ENCODE measurements around the gene ARHGAP29.

The ARHGAP29 gene

DNA sequence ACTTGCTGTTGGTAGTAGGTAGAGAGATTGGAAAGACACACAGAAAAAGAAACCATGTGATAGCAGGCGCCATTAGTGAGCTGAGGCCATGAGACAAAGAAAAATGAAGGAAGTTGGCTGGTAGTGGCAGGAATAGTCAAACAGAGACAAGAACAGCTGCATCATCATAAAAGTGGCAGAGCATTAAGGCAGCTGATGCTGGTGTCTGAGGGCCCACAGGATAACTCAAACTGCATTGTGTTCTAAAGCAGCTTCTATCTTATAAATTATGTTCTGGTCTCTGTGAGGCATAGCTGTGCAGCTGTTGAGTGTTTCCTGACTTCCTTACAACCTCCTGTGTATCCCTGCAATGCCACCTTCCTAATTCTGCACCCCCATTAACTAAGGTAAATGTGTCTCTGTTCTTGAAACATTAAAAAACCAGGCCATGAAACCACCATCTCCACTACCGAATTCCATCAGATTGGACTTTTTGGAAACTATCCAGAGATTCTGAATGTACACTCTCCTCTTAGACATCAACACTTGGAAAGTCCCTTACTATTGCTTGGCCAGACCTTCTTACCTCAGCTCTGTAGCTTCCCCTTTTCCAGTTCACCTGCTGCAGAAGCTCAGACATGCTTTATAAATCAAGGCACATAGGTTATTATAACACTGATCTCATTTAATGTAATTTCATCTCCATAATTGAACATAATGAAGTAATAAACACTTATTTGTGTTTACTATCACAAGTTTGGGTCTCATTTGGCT is 23.4 kb upstream of the ARHGAP29 start:
- no peak overlapping the region for H3K4me3 ChIP-seq (ENCODE audit: low read length)
- DNase-seq (ENCODE audit: low read depth) = no peak
- no peak for TF ChIP-seq CTCF (conservative IDR thresholded peaks at IDR 0.05; ENCODE audit: low read depth, low read length)

DNA sequence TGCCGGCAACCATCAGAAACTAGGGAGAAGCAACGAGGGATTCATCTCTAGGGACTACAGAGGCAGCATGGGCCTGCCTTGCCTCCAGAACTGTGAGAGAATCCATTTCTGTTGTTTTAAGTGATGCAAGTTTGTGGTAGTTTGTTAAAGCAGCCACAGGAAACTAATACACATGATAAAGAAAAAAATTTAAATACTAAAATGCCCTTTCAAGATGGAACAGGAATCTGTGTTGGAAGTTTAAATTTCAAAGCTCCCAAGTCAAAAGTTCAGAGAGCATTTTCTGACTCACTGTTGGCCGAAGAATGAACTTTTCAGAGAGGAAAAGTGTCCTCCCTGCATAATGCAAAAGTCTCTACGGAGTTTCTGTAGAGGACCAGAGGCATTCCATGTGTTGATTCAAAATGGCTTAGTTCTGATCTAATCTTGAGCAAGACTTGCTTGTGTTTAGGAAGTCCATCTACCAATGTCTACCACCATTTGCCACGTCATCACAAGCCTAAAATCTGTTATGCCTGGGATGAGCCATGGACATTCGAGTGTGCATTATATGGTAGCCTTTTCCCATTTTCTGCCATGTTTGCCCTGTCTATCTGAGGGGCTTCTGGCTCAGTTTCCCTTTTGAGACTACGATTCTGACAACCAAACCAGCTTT is 22.4 kb upstream of the ARHGAP29 start:
- no peak for DNase-seq (ENCODE audit: low read depth)

GRCh38 chr1:94258873-94259331 is 21.5 kb upstream of the ARHGAP29 start:
- TF ChIP-seq CTCF (conservative IDR thresholded peaks at IDR 0.05; ENCODE audit: low read depth, low read length) = no peak
- DNase-seq (ENCODE audit: low read depth) = peak; percentile 78
- H3K4me3 ChIP-seq (ENCODE audit: low read length) = no peak overlapping the region

More for the DNA sequence above, 22.4 kb upstream of the ARHGAP29 start:
- H3K4me3 ChIP-seq (ENCODE audit: low read length) = no peak overlapping the region
- no peak for TF ChIP-seq CTCF (conservative IDR thresholded peaks at IDR 0.05; ENCODE audit: low read depth, low read length)

DNA sequence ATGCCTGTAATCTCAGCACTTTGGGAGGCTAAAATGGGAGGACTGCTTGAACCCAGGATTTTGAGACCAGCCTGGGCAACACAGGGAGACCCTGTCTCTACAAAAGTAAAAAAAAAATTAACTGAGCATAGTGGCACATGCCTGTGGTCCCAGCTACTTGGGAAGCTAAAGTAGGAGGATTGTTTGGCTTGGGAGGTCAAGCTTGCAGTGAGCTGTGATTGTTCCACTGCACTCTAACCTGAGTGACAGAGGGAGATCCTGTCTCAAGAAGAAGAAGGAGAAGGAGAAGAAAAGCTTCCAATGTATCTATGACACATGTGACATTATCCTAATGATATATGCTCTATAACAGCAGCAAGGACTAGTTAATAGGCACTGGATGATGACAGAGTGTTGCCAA is 20.1 kb upstream of the ARHGAP29 start:
- TF ChIP-seq CTCF (conservative IDR thresholded peaks at IDR 0.05; ENCODE audit: low read depth, low read length) = no peak
- no peak for DNase-seq (ENCODE audit: low read depth)
- no peak overlapping the region for H3K4me3 ChIP-seq (ENCODE audit: low read length)

DNA sequence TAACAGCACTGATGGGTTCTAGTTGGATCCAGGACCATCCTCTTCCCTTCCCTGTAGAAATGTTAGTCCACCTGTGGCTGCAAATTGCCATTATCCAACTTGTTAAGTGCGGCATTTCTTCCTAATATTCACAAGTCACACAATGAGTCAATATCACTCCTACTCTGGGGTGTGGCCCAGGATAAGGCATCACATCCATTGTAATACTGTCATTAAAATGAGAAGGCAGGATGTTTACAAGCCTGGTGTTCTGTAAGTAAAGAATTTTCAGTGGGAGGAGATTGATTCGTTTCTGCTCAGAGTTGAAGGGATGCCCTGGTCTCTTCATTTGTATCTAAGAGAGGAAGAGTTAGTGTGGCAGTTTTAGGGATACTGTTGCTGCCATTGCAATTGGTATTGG is 18.1 kb upstream of the ARHGAP29 start:
- no peak overlapping the region for H3K4me3 ChIP-seq (ENCODE audit: low read length)
- DNase-seq (ENCODE audit: low read depth) = no peak
- no peak for TF ChIP-seq CTCF (conservative IDR thresholded peaks at IDR 0.05; ENCODE audit: low read depth, low read length)

DNA sequence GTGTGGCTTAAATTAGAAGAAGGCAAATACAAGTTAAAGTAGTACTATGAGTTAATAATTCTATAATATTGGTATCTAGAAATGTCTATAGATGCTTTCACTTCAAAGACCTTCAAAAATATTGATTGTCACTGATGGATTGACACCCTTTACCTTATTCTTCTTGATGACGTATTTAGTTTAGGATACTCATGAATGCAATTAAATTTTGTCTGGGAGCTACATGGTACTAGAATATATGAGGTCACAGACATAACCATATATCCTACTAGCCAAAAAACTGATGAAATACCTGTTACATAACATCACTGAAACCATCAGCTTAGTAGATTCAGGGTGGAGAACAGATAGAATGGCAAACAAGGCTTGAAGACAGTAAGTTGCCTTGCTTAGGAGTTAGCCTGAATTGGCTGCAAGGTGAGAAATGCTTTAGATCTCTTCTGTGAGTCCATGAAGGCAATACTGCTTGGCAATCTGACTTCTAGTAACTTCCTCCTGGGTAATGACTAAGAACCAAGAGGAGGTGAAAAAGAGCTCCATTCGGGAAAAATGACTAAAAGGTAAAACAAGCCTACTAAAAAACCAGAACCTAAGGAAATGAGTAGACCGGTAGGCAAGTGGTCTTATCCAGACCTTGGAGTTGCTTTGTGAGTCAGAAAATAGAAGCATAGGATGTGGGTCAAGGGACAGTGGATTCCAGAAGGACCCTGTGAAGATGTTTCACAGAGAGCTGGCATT is 16.9 kb upstream of the ARHGAP29 start:
- no peak overlapping the region for H3K4me3 ChIP-seq (ENCODE audit: low read length)
- no peak for DNase-seq (ENCODE audit: low read depth)
- no peak for TF ChIP-seq CTCF (conservative IDR thresholded peaks at IDR 0.05; ENCODE audit: low read depth, low read length)
